MM.1S (cell line): ENCODE measurements around the gene DONSON.

Source experiments
- EZH2phosphoT487 ChIP-seq: fragments of 300-600 bp; sonication (generic); IDR thresholded peaks from 2 replicates; pipeline ENCODE4 v1.6.1; 2018; ENCODE audit warnings: antibody characterized with exemption, low read length
- TF ChIP-seq, protein P1 (sequence below): fragments of 300-600 bp; sonication (generic); IDR thresholded peaks from 2 replicates; pipeline ENCODE4 v1.5.1; 2016; ENCODE audit warnings: antibody characterized with exemption, low read length, mixed read lengths

DNA sequence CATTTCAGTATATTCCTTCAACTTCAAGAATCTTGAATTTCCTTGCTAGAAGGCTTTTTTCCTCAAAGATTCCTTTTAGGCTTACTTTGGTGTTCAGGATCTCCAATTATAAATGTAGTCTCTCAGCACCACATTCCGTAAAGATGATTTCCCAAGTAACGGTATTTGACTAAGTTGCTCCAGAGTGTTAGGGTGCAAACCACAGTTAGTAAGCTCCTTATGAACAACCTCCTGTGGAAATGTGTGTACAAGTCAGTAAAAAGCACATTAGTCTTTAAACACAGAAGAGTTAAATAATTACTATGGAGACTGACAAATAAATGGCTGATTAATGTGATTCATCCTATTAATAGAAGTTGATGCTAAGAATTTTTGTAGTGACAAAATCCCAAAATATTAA is 10.3 kb downstream of the DONSON start:
- TF ChIP-seq, protein P1, sequence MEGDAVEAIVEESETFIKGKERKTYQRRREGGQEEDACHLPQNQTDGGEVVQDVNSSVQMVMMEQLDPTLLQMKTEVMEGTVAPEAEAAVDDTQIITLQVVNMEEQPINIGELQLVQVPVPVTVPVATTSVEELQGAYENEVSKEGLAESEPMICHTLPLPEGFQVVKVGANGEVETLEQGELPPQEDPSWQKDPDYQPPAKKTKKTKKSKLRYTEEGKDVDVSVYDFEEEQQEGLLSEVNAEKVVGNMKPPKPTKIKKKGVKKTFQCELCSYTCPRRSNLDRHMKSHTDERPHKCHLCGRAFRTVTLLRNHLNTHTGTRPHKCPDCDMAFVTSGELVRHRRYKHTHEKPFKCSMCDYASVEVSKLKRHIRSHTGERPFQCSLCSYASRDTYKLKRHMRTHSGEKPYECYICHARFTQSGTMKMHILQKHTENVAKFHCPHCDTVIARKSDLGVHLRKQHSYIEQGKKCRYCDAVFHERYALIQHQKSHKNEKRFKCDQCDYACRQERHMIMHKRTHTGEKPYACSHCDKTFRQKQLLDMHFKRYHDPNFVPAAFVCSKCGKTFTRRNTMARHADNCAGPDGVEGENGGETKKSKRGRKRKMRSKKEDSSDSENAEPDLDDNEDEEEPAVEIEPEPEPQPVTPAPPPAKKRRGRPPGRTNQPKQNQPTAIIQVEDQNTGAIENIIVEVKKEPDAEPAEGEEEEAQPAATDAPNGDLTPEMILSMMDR: no peak
- no peak for TF ChIP-seq EZH2phosphoT487
